ENCODE measurements around the gene MEX3A. TPM values are rescaled to one million over a fixed set of nuclear protein-coding genes. Genes with fewer than 3 reads are reported as not detected.

The MEX3A gene
- total and polyA plus RNA-seq, 2 donors (not counting 3 experiments of a cell fraction or from before 2014, with no cell fraction given), result 20.2 to 23.6 TPM

GRCh38 chr1:156048663-156049258, 33.5 kb downstream of the MEX3A start:
- ChIA-PET POLR2A (interaction anchor here (0.6 kb wide), 1 partner anchor 130 kb away, joined by 4 read pairs; no protein-coding TSS in a partner anchor), CTCF (interaction anchor here (0.7 to 2.2 kb wide), 4 partner anchors 17 to 41 kb away, joined by 3 to 14 read pairs (median 4); no protein-coding TSS in a partner anchor)
- H4K20me1 ChIP-seq (replicated peaks; ENCODE audit: control insufficient read depth, extremely low read depth, insufficient read depth, low read length), result no peaks in the 10 kb centered on the region
- H3K79me2 ChIP-seq (ENCODE audit: control insufficient read depth, insufficient read depth, low read length), result peaks cover 15% of the 10 kb centered on the region
- no peak overlapping the region for H3K4me2 ChIP-seq (ENCODE audit: insufficient read depth, low read length)
- no peak overlapping the region for H3K9ac ChIP-seq (replicated peaks; ENCODE audit: extremely low read depth, insufficient read depth, low read length)
- H3K36me3 ChIP-seq (ENCODE audit: control insufficient read depth in 2 of 2, extremely low read depth in 1 of 2, insufficient read depth in 2 of 2, low read length in 2 of 2), result peaks cover 0 to 10% of the 10 kb centered on the region in 2 experiments
- H3K4me3 ChIP-seq (replicated peaks in 1 of 3; ENCODE audit: insufficient read depth in 1 of 3, low read depth in 1 of 3, low read length in 3 of 3), result no peak overlapping the region
- no TSS peak for BruUV-seq (replicated peaks)
- dilution Hi-C loops (cut with MboI; ENCODE audit: extremely low pct_ligation_motif_present, low sequenced_read_pairs) (no loop called here), intact Hi-C loops (cut with micrococcal nuclease) (no loop called here)
- no peak overlapping the region for H2AFZ ChIP-seq (ENCODE audit: low read depth, low read length)
- DNase-seq (ENCODE audit: low read depth, low spot score), result peak; percentile 17
- no peaks in the 10 kb centered on the region for H3K9me3 ChIP-seq (replicated peaks; ENCODE audit: control insufficient read depth, insufficient read depth, low read length)
- no peaks in the 10 kb centered on the region for H3K9me1 ChIP-seq (replicated peaks; ENCODE audit: control insufficient read depth, extremely low read depth, insufficient read depth, low read length)
- no peaks in the 10 kb centered on the region for H3K27me3 ChIP-seq (ENCODE audit: control insufficient read depth in 2 of 2, insufficient read depth in 2 of 2, low read length in 2 of 2)
- FAIRE-seq, result peak; percentile 38
- H3K27ac ChIP-seq (ENCODE audit: insufficient read depth, low read depth, low read length), result no peak overlapping the region
- TF ChIP-seq EZH2 (IDR thresholded peaks at IDR 0.05; ENCODE audit: borderline replicate concordance, low read depth, low read length, severe bottlenecking), result no peak
- no peak for TF ChIP-seq MAX (IDR thresholded peaks at IDR 0.05; ENCODE audit: insufficient read depth, insufficient read length)
- TF ChIP-seq GATA2 (IDR thresholded peaks at IDR 0.05; ENCODE audit: insufficient read depth, insufficient read length, low read depth, low read length), result no peak
- TF ChIP-seq MYC (IDR thresholded peaks at IDR 0.05; ENCODE audit: low read depth, low read length), result no peak
- TF ChIP-seq POLR2AphosphoS5 (IDR thresholded peaks at IDR 0.05; ENCODE audit: insufficient read depth, low read depth, low read length), result no peak
- TF ChIP-seq CTCF (IDR thresholded peaks at IDR 0.05; ENCODE audit: extremely low read depth in 1 of 2, insufficient read depth in 1 of 2, low read depth in 1 of 2, low read length in 2 of 2), result no peak
- TF ChIP-seq JUN (IDR thresholded peaks at IDR 0.05; ENCODE audit: borderline replicate concordance, insufficient read depth, insufficient read length, low read depth), result no peak
- no peak for TF ChIP-seq FOS (IDR thresholded peaks at IDR 0.05; ENCODE audit: borderline replicate concordance, insufficient read depth, low read length)
- TF ChIP-seq POLR2A (IDR thresholded peaks at IDR 0.05; ENCODE audit: low read depth, low read length), result no peak
- peaks cover 12% of the 10 kb centered on the region for H3K4me1 ChIP-seq (ENCODE audit: control insufficient read depth, extremely low read depth, insufficient read depth, low read length)

All from endothelial cell of umbilical vein (primary cell).